GM23248 (cell line): ENCODE data around the gene ATP1A2.

Experiments used
- EZH2 ChIP-seq: fragments of 200-600 bp; sonication (generic); IDR thresholded peaks from 2 replicates; pipeline ENCODE4 v1.6.1; 2018; ENCODE audit warnings: antibody characterized with exemption, mild to moderate bottlenecking; ENCODE audit not compliant: insufficient read depth, poor library complexity, severe bottlenecking
- EZH2phosphoT487 ChIP-seq: fragments of 200-600 bp; sonication (generic); IDR thresholded peaks from 2 replicates; pipeline ENCODE4 v1.6.1; 2018; ENCODE audit warnings: antibody characterized with exemption, moderate library complexity, mild to moderate bottlenecking, low read depth; ENCODE audit not compliant: insufficient read depth

DNA sequence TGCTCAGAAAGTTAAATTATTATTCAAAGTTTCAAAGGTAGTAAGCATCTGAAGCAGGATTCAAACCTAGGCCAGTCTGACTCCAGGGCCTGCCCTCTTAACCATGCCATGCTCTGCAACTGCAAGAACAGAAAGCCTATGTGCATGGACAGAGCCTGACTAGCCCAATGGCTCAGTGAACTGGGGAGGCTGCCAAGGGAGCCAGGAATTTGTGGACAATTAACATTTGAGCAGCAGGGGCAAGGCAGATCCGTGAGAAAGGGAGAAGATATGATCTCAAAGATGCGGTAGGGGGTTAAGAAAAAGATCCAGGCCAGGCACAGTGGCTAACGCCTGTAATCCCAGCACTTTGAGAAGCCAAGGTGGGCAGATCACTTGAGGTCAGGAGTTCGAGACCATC is 29.4 kb downstream of the ATP1A2 start:
- TF ChIP-seq EZH2 = no peak
- no peak for TF ChIP-seq EZH2phosphoT487
